Neural progenitor cell (in vitro differentiated cells): Measurements from ENCODE around the gene NUDT16L1. TPM values are rescaled to one million over a fixed set of nuclear protein-coding genes. Genes with fewer than 3 reads are reported as not detected.

Source experiments
- DNase-seq: peaks from one replicate; pipeline ENCODE4 v3.0.0-alpha.2; 2016; ENCODE audit warnings: low spot score
- H2AFZ ChIP-seq: fragments of 200-600 bp; sonication (generic); replicated peaks from 2 replicates; pipeline ENCODE4 v1.6.1; 2016; ENCODE audit warnings: antibody characterized with exemption
- H3F3A ChIP-seq: fragments of 200-600 bp; sonication (generic); 2 replicates; pipeline ENCODE4 v1.6.1; 2016; ENCODE audit warnings: antibody characterized with exemption, low read depth
- H3K27ac ChIP-seq: fragments of 200-600 bp; sonication (generic); 2 replicates; pipeline ENCODE4 v1.5.1; 2016; ENCODE audit warnings: mild to moderate bottlenecking
- H3K27me3 ChIP-seq: fragments of 200-600 bp; sonication (generic); 2 replicates; pipeline ENCODE4 v1.6.1; 2016; ENCODE audit warnings: mild to moderate bottlenecking, moderate library complexity
- H3K36me3 ChIP-seq: fragments of 200-600 bp; sonication (generic); 2 replicates; pipeline ENCODE4 v1.5.1; 2016
- H3K4me1 ChIP-seq: fragments of 200-600 bp; sonication (generic); 2 replicates; pipeline ENCODE4 v1.6.1; 2016; ENCODE audit warnings: mixed run types
- H3K4me2 ChIP-seq: fragments of 200-600 bp; sonication (generic); 2 replicates; pipeline ENCODE4 v1.6.1; 2016
- H3K4me3 ChIP-seq: fragments of 200-600 bp; sonication (generic); 2 replicates; pipeline ENCODE4 v1.5.1; 2016
- H3K79me2 ChIP-seq: fragments of 200-600 bp; sonication (generic); 2 replicates; pipeline ENCODE4 v1.6.1; 2016; ENCODE audit warnings: low read depth
- H3K9ac ChIP-seq: fragments of 200-600 bp; sonication (generic); 2 replicates; pipeline ENCODE4 v1.6.1; 2016
- H3K9me3 ChIP-seq: fragments of 200-600 bp; sonication (generic); 2 replicates; pipeline ENCODE4 v1.5.1; 2016; ENCODE audit warnings: low read depth
- H4K20me1 ChIP-seq: fragments of 200-600 bp; sonication (generic); 2 replicates; pipeline ENCODE4 v1.6.1; 2016; ENCODE audit warnings: low read depth
- H3K27ac Mint-ChIP-seq: 3 replicates; pipeline ENCODE4 v1.8.0; 2021; ENCODE audit warnings: mixed read lengths
- H3K27me3 Mint-ChIP-seq: 2 replicates; pipeline ENCODE4 v1.8.0; 2022; ENCODE audit warnings: low read depth, mild to moderate bottlenecking, inconsistent platforms, moderate library complexity, mixed read lengths; ENCODE audit not compliant: insufficient read depth
- H3K36me3 Mint-ChIP-seq: 3 replicates; pipeline ENCODE4 v1.8.0; 2021; ENCODE audit warnings: mixed read lengths
- H3K4me1 Mint-ChIP-seq: 3 replicates; pipeline ENCODE4 v1.8.0; 2021; ENCODE audit warnings: mixed read lengths
- H3K4me3 Mint-ChIP-seq: 3 replicates; pipeline ENCODE4 v1.8.0; 2021; ENCODE audit warnings: mild to moderate bottlenecking, moderate library complexity, mixed read lengths
- H3K9me3 Mint-ChIP-seq: 3 replicates; pipeline ENCODE4 v1.8.0; 2020; ENCODE audit warnings: mixed read lengths
- CTCF ChIP-seq: fragments of 200-600 bp; sonication (generic); IDR thresholded peaks from 2 replicates; pipeline ENCODE4 v1.5.1; 2017; ENCODE audit warnings: antibody characterized with exemption, mild to moderate bottlenecking
- EZH2 ChIP-seq: fragments of 200-600 bp; sonication (generic); IDR thresholded peaks from 2 replicates; pipeline ENCODE4 v1.6.1; 2017; ENCODE audit warnings: antibody characterized with exemption, mild to moderate bottlenecking, moderate library complexity
- EZH2phosphoT487 ChIP-seq: fragments of 200-600 bp; sonication (generic); IDR thresholded peaks from 2 replicates; pipeline ENCODE4 v1.6.1; 2017; ENCODE audit warnings: antibody characterized with exemption
- total RNA-seq: library from RNA; depleted of rRNA; stranded (reverse); fragments of >200 nt; gene quantifications from 2 replicates; pipeline ENCODE4 v1.2.3, GENCODE V29; 2015; ENCODE audit warnings: low replicate concordance

NUDT16L1 gene
- total RNA-seq, 1 donor from 2014 or later: 10.9 TPM

DNA sequence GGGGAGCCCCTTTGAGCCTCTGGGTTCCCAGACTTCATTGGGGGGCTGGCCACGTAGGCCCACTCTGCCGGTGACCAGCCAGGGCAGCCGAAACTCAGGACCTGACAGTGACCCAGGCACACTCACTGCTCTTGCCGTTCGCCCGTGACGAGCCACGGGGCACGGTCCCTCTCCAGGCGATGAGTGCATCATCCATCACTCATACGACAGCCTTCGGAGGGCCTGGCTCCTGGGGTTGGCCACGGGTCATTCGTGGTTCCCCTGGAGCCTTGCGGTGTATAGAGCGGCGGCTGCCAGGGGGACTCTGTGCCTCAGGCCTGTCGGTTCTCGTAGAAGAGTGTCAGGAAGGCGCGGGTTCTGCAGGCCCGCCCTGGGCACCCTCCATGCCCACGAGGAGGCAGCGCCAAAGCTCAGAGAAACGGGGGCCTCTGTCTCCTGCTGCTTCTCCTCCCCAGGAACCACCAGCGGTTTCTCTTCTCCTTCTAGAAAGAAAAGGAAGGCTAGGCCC, 11.2 kb upstream of the NUDT16L1 start:
- H3K4me3 ChIP-seq: no peak overlapping the region
- H3K27me3 ChIP-seq: no peaks in the 10 kb centered on the region
- peaks cover 3% of the 10 kb centered on the region for H4K20me1 ChIP-seq
- Mint-ChIP-seq H3K9me3 (no peaks in the 10 kb centered on the region), H3K27me3 (peaks cover 4% of the 10 kb centered on the region), H3K4me1 (no peaks in the 10 kb centered on the region), H3K27ac (no peak overlapping the region), H3K36me3 (peaks cover 4% of the 10 kb centered on the region), H3K4me3 (no peak overlapping the region)
- no peak overlapping the region for H3K4me2 ChIP-seq
- H3K36me3 ChIP-seq: no peaks in the 10 kb centered on the region
- no peaks in the 10 kb centered on the region for H3F3A ChIP-seq
- H3K4me1 ChIP-seq: no peaks in the 10 kb centered on the region
- H3K9ac ChIP-seq: no peak overlapping the region
- no peaks in the 10 kb centered on the region for H3K79me2 ChIP-seq
- TF ChIP-seq EZH2: no peak
- no peak for TF ChIP-seq EZH2phosphoT487
- TF ChIP-seq CTCF: no peak
- H2AFZ ChIP-seq: no peak overlapping the region
- DNase-seq: no peak
- no peaks in the 10 kb centered on the region for H3K9me3 ChIP-seq
- H3K27ac ChIP-seq: no peak overlapping the region

DNA sequence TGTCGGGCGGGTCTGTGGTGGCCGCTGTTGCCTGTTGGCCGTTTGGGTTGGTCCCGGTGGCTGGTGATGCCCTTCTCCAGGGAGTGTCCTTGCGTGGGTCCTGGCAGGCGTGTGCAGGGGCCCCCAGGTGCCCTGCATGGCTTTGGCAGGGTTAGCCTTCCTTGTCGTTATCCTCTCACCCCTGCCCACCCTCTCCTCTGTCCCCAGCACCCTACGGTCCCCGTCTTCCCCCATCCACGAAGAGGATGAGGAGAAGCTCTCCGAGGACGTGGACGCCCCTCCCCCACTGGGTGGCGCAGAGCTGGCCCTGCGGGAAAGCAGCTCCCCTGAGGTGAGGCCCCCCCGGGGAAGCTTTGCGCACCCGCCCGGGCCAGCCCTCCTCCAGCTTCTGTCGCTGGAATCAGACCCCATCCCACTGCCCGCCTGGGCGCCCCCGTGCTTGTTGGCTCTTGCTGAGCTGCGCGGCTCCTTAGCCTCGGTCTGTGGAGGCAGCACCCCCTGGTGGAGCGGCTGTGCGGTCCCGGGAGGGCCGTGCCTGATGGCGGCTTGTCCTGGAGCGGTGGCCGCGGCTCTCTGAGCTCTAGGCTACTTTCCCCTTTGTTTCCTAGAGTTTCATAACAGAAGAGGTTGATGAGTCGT, 10.6 kb upstream of the NUDT16L1 start:
- Mint-ChIP-seq H3K36me3 (peaks cover 4% of the 10 kb centered on the region), H3K27me3 (peaks cover 4% of the 10 kb centered on the region), H3K9me3 (no peaks in the 10 kb centered on the region), H3K27ac (no peak overlapping the region), H3K4me1 (no peaks in the 10 kb centered on the region), H3K4me3 (no peak overlapping the region)
- Histone ChIP-seq H3K27ac (no peak overlapping the region), H3K9me3 (no peaks in the 10 kb centered on the region), H3K27me3 (no peaks in the 10 kb centered on the region), H3F3A (no peaks in the 10 kb centered on the region), H3K4me1 (no peaks in the 10 kb centered on the region), H4K20me1 (peaks cover 3% of the 10 kb centered on the region), H2AFZ (no peak overlapping the region), H3K9ac (no peak overlapping the region), H3K79me2 (no peaks in the 10 kb centered on the region), H3K4me3 (no peak overlapping the region), H3K4me2 (no peak overlapping the region), H3K36me3 (no peaks in the 10 kb centered on the region)
- peak; percentile 78 for DNase-seq
- TF ChIP-seq EZH2phosphoT487 (no peak), CTCF (peak; percentile 71)

- Histone ChIP-seq H3K4me2 (no peak overlapping the region), H3K4me3 (no peak overlapping the region), H3K9me3 (no peaks in the 10 kb centered on the region), H3F3A (no peaks in the 10 kb centered on the region), H3K4me1 (no peaks in the 10 kb centered on the region), H3K79me2 (no peaks in the 10 kb centered on the region), H3K9ac (no peak overlapping the region), H3K36me3 (no peaks in the 10 kb centered on the region), H4K20me1 (no peaks in the 10 kb centered on the region), H2AFZ (no peak overlapping the region), H3K27me3 (no peaks in the 10 kb centered on the region), H3K27ac (no peak overlapping the region)
- no peak for DNase-seq
- Mint-ChIP-seq H3K4me1 (no peaks in the 10 kb centered on the region), H3K27me3 (peaks cover 2% of the 10 kb centered on the region), H3K4me3 (no peak overlapping the region), H3K27ac (no peak overlapping the region), H3K36me3 (peaks cover 4% of the 10 kb centered on the region), H3K9me3 (no peaks in the 10 kb centered on the region)
- TF ChIP-seq CTCF: no peak
- TF ChIP-seq EZH2phosphoT487: no peak
- no peak for TF ChIP-seq EZH2
Observed at GRCh38 chr16:4683255-4684057, 9.9 kb upstream of the NUDT16L1 start.
